Activated B cell treated with CpG ODN at 0.5 μM for 24 hours (primary cell): ENCODE data around the gene C1orf167. TPM values are rescaled to one million over a fixed set of nuclear protein-coding genes. Genes with fewer than 3 reads are reported as not detected.

Source experiments
- ATAC-seq: fragments of 200-7000 bp; cut with Tn5 transposase; one replicate; pipeline ENCODE4 v1.10.0; 2021; ENCODE audit warnings: low read depth, mild to moderate bottlenecking, moderate library complexity
- CTCF ChIA-PET: fragments of 350-600 bp; sonication (Branson Sonifier 250); formaldehyde crosslinking; loops from one replicate; lab custom pipeline; 2021; ENCODE audit warnings: antibody characterized with exemption; lab: Charles Lee
- POLR2A ChIA-PET: fragments of 350-600 bp; sonication (Branson Sonifier 250); formaldehyde crosslinking; loops from one replicate; lab custom pipeline; 2021; ENCODE audit warnings: antibody characterized with exemption; lab: Charles Lee
- DNase-seq: peaks from one replicate; pipeline ENCODE4 v3.0.0; 2022
- H3K27ac Mint-ChIP-seq: one replicate; pipeline ENCODE4 v1.8.0; 2020; ENCODE audit warnings: mixed read lengths
- H3K27me3 Mint-ChIP-seq: one replicate; pipeline ENCODE4 v1.8.0; 2021; ENCODE audit warnings: mixed read lengths
- H3K36me3 Mint-ChIP-seq: one replicate; pipeline ENCODE4 v1.8.0; 2021; ENCODE audit warnings: low read depth, mixed read lengths
- H3K4me1 Mint-ChIP-seq: one replicate; pipeline ENCODE4 v1.8.0; 2021; ENCODE audit warnings: mixed read lengths
- H3K4me3 Mint-ChIP-seq: one replicate; pipeline ENCODE4 v1.8.0; 2020; ENCODE audit warnings: mild to moderate bottlenecking, mixed read lengths
- H3K9me3 Mint-ChIP-seq: one replicate; pipeline ENCODE4 v1.8.0; 2020; ENCODE audit warnings: mixed read lengths
- intact Hi-C: fragments of 100-400 bp; cut with micrococcal nuclease; formaldehyde crosslinking; loops from one replicate; pipeline ENCODE4 v1.15.1; 2024
- total RNA-seq: library from RNA; stranded (reverse); gene quantifications from 2 replicates; pipeline ENCODE4 v1.2.3, GENCODE V29; 2022
- TF ChIP-seq, protein P1 (sequence below): fragments of 200-600 bp; IDR thresholded peaks from one replicate; pipeline ENCODE4 v1.8.0; 2022; ENCODE audit warnings: antibody characterized with exemption, mild to moderate bottlenecking

C1orf167 gene
- total RNA-seq, 1 donor from 2014 or later = not detected

DNA sequence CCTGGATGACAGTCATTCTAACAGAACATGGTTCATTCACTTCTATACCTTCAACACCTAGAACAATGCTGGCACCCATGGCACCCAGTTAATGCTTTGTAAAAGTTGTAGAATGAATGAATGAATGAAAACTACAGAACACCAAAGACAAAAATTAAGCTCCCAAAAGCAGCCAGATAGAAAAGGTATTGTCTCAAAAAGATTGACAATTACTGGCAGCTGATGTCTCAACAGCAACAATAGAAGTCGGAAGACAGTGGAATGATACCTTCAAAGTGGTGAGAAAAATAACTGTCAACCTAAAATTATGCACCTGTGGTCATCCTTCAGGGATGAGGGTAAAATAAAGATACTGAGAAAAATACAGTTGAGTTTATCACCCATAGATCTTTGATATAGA is 4.9 kb upstream of the C1orf167 start:
- no peaks in the 10 kb centered on the region for H3K36me3 Mint-ChIP-seq
- ChIA-PET POLR2A (no interaction called here), CTCF (no interaction called here)
- H3K4me3 Mint-ChIP-seq = no peak overlapping the region
- H3K27ac Mint-ChIP-seq = no peak overlapping the region
- ATAC-seq = no peak
- no peak for DNase-seq
- H3K27me3 Mint-ChIP-seq = peaks cover 8% of the 10 kb centered on the region
- H3K4me1 Mint-ChIP-seq = peaks cover 5% of the 10 kb centered on the region
- H3K9me3 Mint-ChIP-seq = no peaks in the 10 kb centered on the region
- TF ChIP-seq, protein P1, sequence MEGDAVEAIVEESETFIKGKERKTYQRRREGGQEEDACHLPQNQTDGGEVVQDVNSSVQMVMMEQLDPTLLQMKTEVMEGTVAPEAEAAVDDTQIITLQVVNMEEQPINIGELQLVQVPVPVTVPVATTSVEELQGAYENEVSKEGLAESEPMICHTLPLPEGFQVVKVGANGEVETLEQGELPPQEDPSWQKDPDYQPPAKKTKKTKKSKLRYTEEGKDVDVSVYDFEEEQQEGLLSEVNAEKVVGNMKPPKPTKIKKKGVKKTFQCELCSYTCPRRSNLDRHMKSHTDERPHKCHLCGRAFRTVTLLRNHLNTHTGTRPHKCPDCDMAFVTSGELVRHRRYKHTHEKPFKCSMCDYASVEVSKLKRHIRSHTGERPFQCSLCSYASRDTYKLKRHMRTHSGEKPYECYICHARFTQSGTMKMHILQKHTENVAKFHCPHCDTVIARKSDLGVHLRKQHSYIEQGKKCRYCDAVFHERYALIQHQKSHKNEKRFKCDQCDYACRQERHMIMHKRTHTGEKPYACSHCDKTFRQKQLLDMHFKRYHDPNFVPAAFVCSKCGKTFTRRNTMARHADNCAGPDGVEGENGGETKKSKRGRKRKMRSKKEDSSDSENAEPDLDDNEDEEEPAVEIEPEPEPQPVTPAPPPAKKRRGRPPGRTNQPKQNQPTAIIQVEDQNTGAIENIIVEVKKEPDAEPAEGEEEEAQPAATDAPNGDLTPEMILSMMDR = no peak
- intact Hi-C loops = no loop called here

DNA sequence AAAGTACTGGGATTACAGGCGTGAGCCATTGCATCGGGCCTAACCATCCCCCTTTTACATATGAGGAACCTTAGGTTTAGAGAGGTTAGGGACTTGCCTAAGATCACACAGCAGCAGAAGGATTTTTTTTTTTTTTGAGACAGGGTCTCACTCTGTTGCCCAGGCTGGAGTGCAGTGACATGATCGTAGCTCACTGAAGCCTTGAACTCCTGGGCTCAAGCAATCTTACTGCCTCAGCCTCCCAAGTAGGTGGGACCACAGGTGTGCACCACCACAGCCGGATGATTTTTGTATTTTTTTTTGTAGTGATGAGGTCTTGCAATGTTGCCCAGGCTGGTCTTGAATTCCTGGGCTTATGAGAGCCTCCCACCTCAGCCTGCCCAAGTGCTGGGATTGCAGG is 2.2 kb upstream of the C1orf167 start:
- TF ChIP-seq, protein P1 = no peak
- ATAC-seq = no peak
- DNase-seq = no peak
- Mint-ChIP-seq H3K4me3 (no peak overlapping the region), H3K36me3 (no peaks in the 10 kb centered on the region), H3K27ac (no peak overlapping the region), H3K4me1 (peaks cover 7% of the 10 kb centered on the region), H3K9me3 (no peaks in the 10 kb centered on the region), H3K27me3 (peaks cover 16% of the 10 kb centered on the region)
- ChIA-PET POLR2A (no interaction called here), CTCF (no interaction called here)
- intact Hi-C loops = no loop called here

DNA sequence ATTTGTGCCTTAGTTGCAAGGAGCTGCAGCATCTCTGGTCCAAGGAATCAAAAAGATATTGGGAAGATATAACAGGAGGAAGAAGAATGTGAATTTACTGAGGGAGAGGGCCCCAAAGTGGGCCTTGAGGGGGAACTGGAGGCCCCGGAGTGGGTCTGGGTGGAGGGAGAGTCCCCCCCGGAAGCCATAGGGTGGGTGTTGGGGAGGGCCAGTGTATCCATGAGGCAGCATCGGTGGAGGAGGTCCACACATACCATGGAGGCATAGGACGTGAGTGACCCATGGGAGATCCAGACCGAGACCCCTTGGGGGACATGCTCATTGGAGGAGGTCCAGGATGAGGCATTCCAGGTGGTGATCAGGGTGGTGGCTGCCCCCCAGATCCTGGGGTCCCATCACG is 708 bp upstream of the C1orf167 start:
- peaks cover 18% of the 10 kb centered on the region for H3K27me3 Mint-ChIP-seq
- intact Hi-C loops = no loop called here
- TF ChIP-seq, protein P1 = no peak
- peaks cover 7% of the 10 kb centered on the region for H3K4me1 Mint-ChIP-seq
- H3K9me3 Mint-ChIP-seq = no peaks in the 10 kb centered on the region
- CTCF ChIA-PET = no interaction called here
- DNase-seq = no peak
- H3K36me3 Mint-ChIP-seq = no peaks in the 10 kb centered on the region
- H3K4me3 Mint-ChIP-seq = no peak overlapping the region
- ATAC-seq = no peak
- POLR2A ChIA-PET = no interaction called here
- no peak overlapping the region for H3K27ac Mint-ChIP-seq

DNA sequence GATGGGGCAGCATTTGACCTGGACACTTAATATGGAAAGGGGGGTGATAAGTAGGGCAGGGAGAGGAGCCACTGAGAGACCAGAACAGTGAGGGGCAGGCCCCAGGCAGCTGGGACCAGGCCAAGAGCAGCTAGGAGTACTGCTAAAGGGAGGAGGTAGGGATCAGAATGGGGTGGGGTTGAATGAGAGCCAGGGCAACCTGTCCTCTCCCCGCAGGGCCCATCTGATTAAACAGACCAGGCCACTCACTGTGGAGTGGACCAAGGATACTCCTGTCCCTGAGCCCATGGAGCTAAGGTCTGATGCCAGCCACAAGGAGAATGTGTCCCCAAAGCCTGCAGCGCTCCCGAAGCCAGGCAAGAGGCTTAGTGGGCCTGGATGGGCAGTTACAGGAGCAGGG is 2.1 kb downstream of the C1orf167 start:
- peaks cover 16% of the 10 kb centered on the region for H3K27me3 Mint-ChIP-seq
- ATAC-seq = no peak
- POLR2A ChIA-PET = no interaction called here
- TF ChIP-seq, protein P1 = no peak
- no peaks in the 10 kb centered on the region for H3K9me3 Mint-ChIP-seq
- H3K27ac Mint-ChIP-seq = no peak overlapping the region
- no peaks in the 10 kb centered on the region for H3K36me3 Mint-ChIP-seq
- H3K4me1 Mint-ChIP-seq = peaks cover 7% of the 10 kb centered on the region
- no peak overlapping the region for H3K4me3 Mint-ChIP-seq
- CTCF ChIA-PET = no interaction called here
- no peak for DNase-seq
- intact Hi-C loops = no loop called here

DNA sequence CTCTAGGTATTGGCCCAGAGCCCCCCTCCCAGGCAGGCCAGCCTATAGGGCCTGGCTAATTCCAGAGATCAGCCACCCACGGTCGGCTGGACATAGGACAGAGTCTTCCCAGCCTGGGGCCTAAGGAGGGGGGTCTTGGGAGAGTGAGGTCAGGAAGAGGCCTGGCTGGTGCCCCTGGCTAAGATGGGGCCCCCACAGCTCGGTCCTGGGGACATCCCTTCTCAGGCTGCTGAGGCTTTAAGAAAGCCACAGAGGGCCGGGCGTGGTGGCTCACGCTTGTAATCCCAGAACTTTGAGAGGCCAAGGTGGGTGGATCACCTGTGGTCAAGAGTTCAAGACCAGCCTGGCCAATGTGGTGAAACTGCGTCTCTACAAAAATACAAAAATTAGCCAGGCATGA is 2.5 kb downstream of the C1orf167 start:
- peaks cover 16% of the 10 kb centered on the region for H3K27me3 Mint-ChIP-seq
- no peaks in the 10 kb centered on the region for H3K36me3 Mint-ChIP-seq
- DNase-seq = no peak
- H3K9me3 Mint-ChIP-seq = no peaks in the 10 kb centered on the region
- ATAC-seq = no peak
- H3K4me1 Mint-ChIP-seq = peaks cover 7% of the 10 kb centered on the region
- ChIA-PET CTCF (no interaction called here), POLR2A (no interaction called here)
- no peak overlapping the region for H3K4me3 Mint-ChIP-seq
- TF ChIP-seq, protein P1 = no peak
- no peak overlapping the region for H3K27ac Mint-ChIP-seq
- intact Hi-C loops = no loop called here
